Ramos (cell line): ENCODE measurements around the gene RRP8.

ENCODE experiments used
- in situ Hi-C: fragments of 300-500 bp; cut with MboI; formaldehyde crosslinking; loops from one replicate; pipeline ENCODE4 v1.14.3; 2022; ENCODE audit warnings: low sequenced_read_pairs; ENCODE audit not compliant: unreplicated experiment

Gene RRP8

GRCh38 chr11:6574816-6575715, 28.4 kb downstream of the RRP8 start:
- in situ Hi-C loops, result no loop called here

GRCh38 chr11:6572215-6572614, 31.2 kb downstream of the RRP8 start:
- in situ Hi-C loops, result no loop called here

- in situ Hi-C loops, result no loop called here
Observed at GRCh38 chr11:6571434-6572008, 31.9 kb downstream of the RRP8 start.

- in situ Hi-C loops, result no loop called here
Observed at GRCh38 chr11:6570691-6571427, 32.6 kb downstream of the RRP8 start.

GRCh38 chr11:6569706-6570105, 33.7 kb downstream of the RRP8 start:
- in situ Hi-C loops, result no loop called here

GRCh38 chr11:6568191-6568918, 35.1 kb downstream of the RRP8 start:
- in situ Hi-C loops, result no loop called here

GRCh38 chr11:6567371-6567745, 36.1 kb downstream of the RRP8 start:
- in situ Hi-C loops, result no loop called here

GRCh38 chr11:6566704-6567370, 36.6 kb downstream of the RRP8 start:
- in situ Hi-C loops, result no loop called here

- in situ Hi-C loops, result no loop called here
Observed at GRCh38 chr11:6565988-6566703, 37.3 kb downstream of the RRP8 start.

GRCh38 chr11:6565325-6565724, 38.1 kb downstream of the RRP8 start:
- in situ Hi-C loops, result no loop called here

- in situ Hi-C loops, result no loop called here
Observed at GRCh38 chr11:6563667-6564066, 39.7 kb downstream of the RRP8 start.

- in situ Hi-C loops, result no loop called here
Observed at GRCh38 chr11:6563121-6563619, 40.2 kb downstream of the RRP8 start.

- in situ Hi-C loops, result no loop called here
Observed at GRCh38 chr11:6561288-6561687, 42.1 kb downstream of the RRP8 start.

GRCh38 chr11:6559369-6559768, 44.0 kb downstream of the RRP8 start:
- in situ Hi-C loops, result no loop called here

- in situ Hi-C loops, result no loop called here
Observed at GRCh38 chr11:6557761-6558674, 45.4 kb downstream of the RRP8 start.

- in situ Hi-C loops, result no loop called here
Observed at GRCh38 chr11:6557063-6557462, 46.4 kb downstream of the RRP8 start.

- in situ Hi-C loops, result no loop called here
Observed at GRCh38 chr11:6556139-6556949, 47.1 kb downstream of the RRP8 start.
